GM19372 (cell line): ENCODE results near the gene CRYM.
"Not testable (repeated sequence)": the region's sequence is repeated elsewhere in the genome, so short reads cannot be mapped to it uniquely, and the experiment has no call there.

Experiments used
- ATAC-seq: cut with Tn5 transposase; IDR thresholded peaks from one replicate; pipeline ENCODE4 v1.9.1; 2021; ENCODE audit warnings: mild to moderate bottlenecking, low read depth, moderate library complexity; ENCODE audit not compliant: unreplicated experiment

Gene CRYM

GRCh38 chr16:21281698-21282389 is 3.8 kb upstream of the CRYM start:
- no peak for ATAC-seq

- no peak for ATAC-seq
These were observed 1.4 kb upstream of the CRYM start for GRCh38 chr16:21279501-21279900.

GRCh38 chr16:21277045-21277926 is 804 bp downstream of the CRYM start:
- no peak for ATAC-seq

- no peak for ATAC-seq
These were observed 2.0 kb downstream of the CRYM start for GRCh38 chr16:21276090-21276489.

GRCh38 chr16:21275529-21275928 is 2.6 kb downstream of the CRYM start:
- ATAC-seq: no peak

GRCh38 chr16:21274172-21274726 is 3.8 kb downstream of the CRYM start:
- ATAC-seq: no peak

- ATAC-seq: not testable (repeated sequence)
These were observed 5.3 kb downstream of the CRYM start for GRCh38 chr16:21272763-21273162.

GRCh38 chr16:21272253-21272652 is 5.8 kb downstream of the CRYM start:
- ATAC-seq: no peak

- no peak for ATAC-seq
These were observed 9.9 kb downstream of the CRYM start for GRCh38 chr16:21268236-21268635.

- no peak for ATAC-seq
These were observed 10.8 kb downstream of the CRYM start for GRCh38 chr16:21267298-21267697.

GRCh38 chr16:21265104-21265837 is 12.8 kb downstream of the CRYM start:
- ATAC-seq: no peak

GRCh38 chr16:21264571-21265036 is 13.5 kb downstream of the CRYM start:
- no peak for ATAC-seq

- peak; percentile 76 for ATAC-seq
These were observed 14.2 kb downstream of the CRYM start for GRCh38 chr16:21263640-21264570.

- ATAC-seq: no peak
These were observed 15.1 kb downstream of the CRYM start for GRCh38 chr16:21262779-21263639.

GRCh38 chr16:21260870-21261791 is 17.0 kb downstream of the CRYM start:
- no peak for ATAC-seq

- ATAC-seq: no peak
These were observed 20.8 kb downstream of the CRYM start for GRCh38 chr16:21257284-21257683.

GRCh38 chr16:21256636-21257035 is 21.5 kb downstream of the CRYM start:
- no peak for ATAC-seq

GRCh38 chr16:21253470-21253869 is 24.6 kb downstream of the CRYM start:
- no peak for ATAC-seq
